Spleen (tissue), 7 donors: ENCODE measurements around the gene ST6GALNAC3.

Experiments
- CTCF ChIP-seq, 11 experiments: fragments of 200-600 bp in 7 of 11; fragments of 450-650 bp in 4 of 11; sonication (generic) in 4 of 11; IDR thresholded peaks in 8 of 11; conservative IDR thresholded peaks in 3 of 11; 1 replicate in 7 of 11; 2 replicates in 4 of 11; pipeline versions ENCODE4 v1.4.0 to v1.8.0; 2016 to 2021; ENCODE audit warnings: antibody characterized with exemption in 11 of 11, inconsistent platforms in 4 of 11, mild to moderate bottlenecking in 1 of 11
- POLR2A ChIP-seq, 3 donors: fragments of 450-650 bp; IDR thresholded peaks; one replicate each; pipeline ENCODE4 v1.5.1; 2017; ENCODE audit warnings: antibody characterized with exemption in 3 of 3, mild to moderate bottlenecking in 1 of 3
- POLR2AphosphoS5 ChIP-seq, 3 donors: sonication (generic); formaldehyde crosslinking; IDR thresholded peaks; one replicate each; pipeline ENCODE4 v1.5.1; 2017; ENCODE audit warnings: antibody characterized with exemption in 3 of 3
- donor health status: DM: no; HTN: no; CAD: no; lungs with moderate emphysema.
- donor health status: DM: no; HTN: no; CAD: no.
- donor health status: DM: no; HTN: no; CAD: no.

GRCh38 chr1:76481672-76482071, 407.1 kb downstream of the ST6GALNAC3 start:
- TF ChIP-seq CTCF (IDR thresholded peaks at IDR 0.05 in 8 of 11, conservative IDR thresholded peaks at IDR 0.05 in 3 of 11) (no peak), POLR2A (IDR thresholded peaks at IDR 0.05) (no peak), POLR2AphosphoS5 (IDR thresholded peaks at IDR 0.05) (no peak)
